H9 (cell line): Measurements from ENCODE around the gene CCDC9B. TPM values are rescaled to one million over a fixed set of nuclear protein-coding genes. Genes with fewer than 3 reads are reported as not detected.

ENCODE experiments used
- DNase-seq: peaks from one replicate; pipeline ENCODE4 v3.0.0-alpha.2; 2017
- H2AFZ ChIP-seq: one replicate; pipeline ENCODE4 v1.6.1; 2013; ENCODE audit warnings: mild to moderate bottlenecking, low read length, control low read depth, moderate library complexity
- H2AK5ac ChIP-seq: 2 replicates; pipeline ENCODE4 v1.6.1; 2013; ENCODE audit warnings: low read length, control low read depth, mixed read lengths; ENCODE audit not compliant: insufficient read length
- H2BK120ac ChIP-seq: one replicate; pipeline ENCODE4 v1.6.1; 2013; ENCODE audit warnings: low read depth, mild to moderate bottlenecking, low read length, control low read depth, inconsistent platforms; ENCODE audit not compliant: poor library complexity, severe bottlenecking
- H2BK12ac ChIP-seq: 2 replicates; pipeline ENCODE4 v1.6.1; 2013; ENCODE audit warnings: low read length, control low read depth, mixed read lengths, low read depth; ENCODE audit not compliant: insufficient read length
- H2BK15ac ChIP-seq: 2 replicates; pipeline ENCODE4 v1.6.1; 2013; ENCODE audit warnings: low read depth, low read length, control low read depth
- H2BK20ac ChIP-seq: one replicate; pipeline ENCODE4 v1.6.1; 2013; ENCODE audit warnings: low read depth, mild to moderate bottlenecking, low read length, control low read depth, inconsistent platforms; ENCODE audit not compliant: poor library complexity, severe bottlenecking
- H2BK5ac ChIP-seq: 2 replicates; pipeline ENCODE4 v1.6.1; 2013; ENCODE audit warnings: low read length, control low read depth, mixed read lengths; ENCODE audit not compliant: insufficient read length
- H3K14ac ChIP-seq: 2 replicates; pipeline ENCODE4 v1.6.1; 2013; ENCODE audit warnings: low read length, control low read depth; ENCODE audit not compliant: insufficient read depth
- H3K18ac ChIP-seq: 2 replicates; pipeline ENCODE4 v1.6.1; 2013; ENCODE audit warnings: low read depth, mild to moderate bottlenecking, mixed read lengths, low read length, control low read depth; ENCODE audit not compliant: insufficient read length
- H3K23ac ChIP-seq: 2 replicates; pipeline ENCODE4 v1.6.1; 2013; ENCODE audit warnings: low read length, control low read depth, mixed read lengths, low read depth; ENCODE audit not compliant: insufficient read length
- H3K23me2 ChIP-seq: 2 replicates; pipeline ENCODE4 v1.6.1; 2013; ENCODE audit warnings: low read depth, mild to moderate bottlenecking, mixed read lengths, low read length, control low read depth; ENCODE audit not compliant: insufficient read length, poor library complexity, severe bottlenecking
- H3K27ac ChIP-seq: 2 replicates; pipeline ENCODE4 v1.5.1; 2013; ENCODE audit warnings: low read length, control low read depth, mixed read lengths, low read depth; ENCODE audit not compliant: insufficient read length
- H3K27me3 ChIP-seq: 2 replicates; pipeline ENCODE4 v1.6.1; 2013; ENCODE audit warnings: low read length, control low read depth, inconsistent platforms; ENCODE audit not compliant: insufficient read depth
- H3K4ac ChIP-seq: 2 replicates; pipeline ENCODE4 v1.6.1; 2013; ENCODE audit warnings: low read depth, mild to moderate bottlenecking, control low read depth, inconsistent platforms, low read length, moderate library complexity
- H3K4me1 ChIP-seq: 2 replicates; pipeline ENCODE4 v1.6.1; 2013; ENCODE audit warnings: low read length, control low read depth, inconsistent platforms; ENCODE audit not compliant: insufficient read depth
- H3K4me2 ChIP-seq: 2 replicates; pipeline ENCODE4 v1.6.1; 2013; ENCODE audit warnings: low read length, control low read depth, mixed read lengths; ENCODE audit not compliant: insufficient read length, insufficient read depth
- H3K56ac ChIP-seq: 2 replicates; pipeline ENCODE4 v1.6.1; 2013; ENCODE audit warnings: low read depth, mild to moderate bottlenecking, mixed read lengths, low read length, control low read depth; ENCODE audit not compliant: insufficient read length
- H3K79me1 ChIP-seq: 2 replicates; pipeline ENCODE4 v1.6.1; 2013; ENCODE audit warnings: low read depth, mild to moderate bottlenecking, moderate library complexity, low read length, control low read depth, inconsistent platforms; ENCODE audit not compliant: insufficient read depth, poor library complexity, severe bottlenecking
- H3K79me2 ChIP-seq: 2 replicates; pipeline ENCODE4 v1.6.1; 2013; ENCODE audit warnings: low read length, control low read depth, inconsistent platforms; ENCODE audit not compliant: insufficient read depth
- H3K9ac ChIP-seq: 2 replicates; pipeline ENCODE4 v1.6.1; 2013; ENCODE audit warnings: low read length, control low read depth, mixed read lengths; ENCODE audit not compliant: insufficient read length; ENCODE audit errors: extremely low read depth
- H3K9me3 ChIP-seq: one replicate; pipeline ENCODE4 v1.6.1; 2013; ENCODE audit warnings: low read depth, low read length, inconsistent platforms; ENCODE audit not compliant: control insufficient read depth
- H3T11ph ChIP-seq: one replicate; pipeline ENCODE4 v1.6.1; 2013; ENCODE audit warnings: mild to moderate bottlenecking, low read length, control low read depth, inconsistent platforms
- H4K20me1 ChIP-seq: one replicate; pipeline ENCODE4 v1.6.1; 2013; ENCODE audit not compliant: control insufficient read depth, insufficient read length, insufficient read depth
- H4K5ac ChIP-seq: 2 replicates; pipeline ENCODE4 v1.6.1; 2013; ENCODE audit warnings: low read depth, mild to moderate bottlenecking, mixed read lengths, low read length, control low read depth; ENCODE audit not compliant: insufficient read length
- H4K8ac ChIP-seq: replicated peaks from 2 replicates; pipeline ENCODE4 v1.6.1; 2013; ENCODE audit warnings: low read length, control low read depth, mixed read lengths, low read depth; ENCODE audit not compliant: insufficient read length
- H4K91ac ChIP-seq: 2 replicates; pipeline ENCODE4 v1.6.1; 2013; ENCODE audit warnings: low read depth, mild to moderate bottlenecking, moderate library complexity, mixed read lengths, low read length, control low read depth; ENCODE audit not compliant: insufficient read length
- H3K27ac Mint-ChIP-seq, 3 experiments: 2 replicates in 2 of 3; 3 replicates in 1 of 3; pipeline ENCODE4 v1.8.0; 2020 to 2021; ENCODE audit warnings: mixed read lengths in 3 of 3, mild to moderate bottlenecking in 1 of 3, moderate library complexity in 1 of 3
- H3K27me3 Mint-ChIP-seq: 2 replicates; pipeline ENCODE4 v1.8.0; 2021; ENCODE audit warnings: low read depth, mild to moderate bottlenecking, moderate library complexity, mixed read lengths
- H3K36me3 Mint-ChIP-seq, 3 experiments: 2 replicates in 2 of 3; 3 replicates in 1 of 3; pipeline ENCODE4 v1.8.0; 2020 to 2021; ENCODE audit warnings: low read depth in 3 of 3, mixed read lengths in 3 of 3; ENCODE audit not compliant: insufficient read depth in 1 of 3
- H3K4me1 Mint-ChIP-seq, 2 experiments: 2 replicates each; pipeline ENCODE4 v1.8.0; 2020; ENCODE audit warnings: mixed read lengths in 2 of 2
- H3K4me3 Mint-ChIP-seq, 2 experiments: 2 replicates in 1 of 2; 3 replicates in 1 of 2; pipeline ENCODE4 v1.8.0; 2020 to 2021; ENCODE audit warnings: mild to moderate bottlenecking in 2 of 2, mixed read lengths in 2 of 2, moderate library complexity in 1 of 2
- H3K9me3 Mint-ChIP-seq, 2 experiments: 2 replicates in 1 of 2; 3 replicates in 1 of 2; pipeline ENCODE4 v1.8.0; 2020; ENCODE audit warnings: mild to moderate bottlenecking in 2 of 2, mixed read lengths in 2 of 2, moderate library complexity in 1 of 2
- CTCF ChIP-seq: fragments of 200-600 bp; sonication (generic); conservative IDR thresholded peaks from 3 replicates; pipeline ENCODE4 v1.8.0; 2021; ENCODE audit warnings: antibody characterized with exemption, mild to moderate bottlenecking
- WGBS: extraction: QIAGEN DNeasy Blood & Tissue Kit; methylation state at CpG from one replicate; pipeline ENCODE4 v1.1.7; 2013; ENCODE audit warnings: missing lambda C conversion rate, low lambda C conversion rate, mixed read lengths; ENCODE audit not compliant: insufficient read length; ENCODE audit errors: extremely low coverage; 5-methylcytosine and 5-hydroxymethylcytosine counted together
- total RNA-seq: library from RNA; stranded (reverse); gene quantifications from 2 replicates; pipeline ENCODE4 v1.2.1, GENCODE V29; 2021

CCDC9B gene
- total RNA-seq, 1 experiment from 2014 or later: 0.48 TPM

DNA sequence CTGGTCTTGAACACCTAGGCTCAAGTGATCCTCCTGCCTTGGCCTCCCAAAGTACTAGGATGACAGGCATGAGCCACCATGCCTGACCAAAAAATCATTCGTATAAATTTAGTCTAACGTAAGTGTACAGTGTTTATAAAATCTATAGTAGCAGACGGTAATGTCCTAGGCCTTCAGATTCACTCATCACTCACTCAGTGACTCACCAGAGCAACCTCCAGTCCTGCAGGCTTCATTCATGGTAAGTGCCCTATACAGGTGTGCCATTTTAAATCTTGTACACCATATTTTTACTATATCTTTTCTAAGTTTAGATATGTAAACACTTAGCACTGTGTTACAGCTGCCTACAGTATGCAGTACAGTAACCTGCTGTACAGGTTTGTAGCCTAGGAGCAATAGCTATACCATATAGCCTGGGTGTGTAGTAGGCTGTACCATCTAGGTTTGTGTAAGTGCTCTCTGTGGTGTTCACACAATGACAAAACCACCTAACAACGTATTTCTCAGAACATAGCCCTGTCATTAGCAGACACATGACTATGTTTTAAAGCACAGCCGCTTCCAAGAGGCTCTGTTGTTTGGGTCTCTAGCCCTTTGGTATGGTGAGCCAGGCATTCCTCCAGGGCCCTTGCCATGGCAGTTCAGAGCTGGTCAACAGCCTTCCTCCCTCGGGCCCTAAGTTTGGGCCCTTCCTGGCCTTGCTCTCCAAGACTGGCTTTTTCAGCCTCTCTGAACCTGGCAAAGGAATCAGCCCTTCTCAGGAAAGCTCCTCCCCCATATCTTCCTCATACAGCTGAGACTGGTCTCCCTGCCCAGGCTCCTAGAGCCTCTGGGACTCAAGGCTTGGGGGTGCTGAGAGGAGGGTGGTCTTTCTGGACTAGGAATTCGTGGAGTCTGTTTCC lies 1.9 kb upstream of the CCDC9B start:
- no peak overlapping the region for H3K56ac ChIP-seq
- H3K18ac ChIP-seq: no peak overlapping the region
- H3K79me1 ChIP-seq: no peaks in the 10 kb centered on the region
- H2BK12ac ChIP-seq: no peak overlapping the region
- no peak overlapping the region for H2BK15ac ChIP-seq
- H3K23ac ChIP-seq: no peak overlapping the region
- no peak overlapping the region for H4K8ac ChIP-seq
- no peak for TF ChIP-seq CTCF
- no peak overlapping the region for H3K14ac ChIP-seq
- Mint-ChIP-seq H3K36me3 (no peaks in the 10 kb centered on the region), H3K4me1 (peaks cover 16 to 37% of the 10 kb centered on the region in 2 experiments), H3K4me3 (no peak overlapping the region), H3K9me3 (no peaks in the 10 kb centered on the region), H3K27ac (no peak overlapping the region), H3K27me3 (peaks cover 10% of the 10 kb centered on the region)
- no peaks in the 10 kb centered on the region for H3K27me3 ChIP-seq
- no peak overlapping the region for H4K91ac ChIP-seq
- no peaks in the 10 kb centered on the region for H4K20me1 ChIP-seq
- H2BK20ac ChIP-seq: no peak overlapping the region
- H2AK5ac ChIP-seq: no peak overlapping the region
- no peak overlapping the region for H3K9ac ChIP-seq
- WGBS: no CpG with 5 or more reads among the region's 7 CpGs
- no peaks in the 10 kb centered on the region for H3K9me3 ChIP-seq
- no peak for DNase-seq
- no peaks in the 10 kb centered on the region for H3K23me2 ChIP-seq
- H3K4me1 ChIP-seq: no peaks in the 10 kb centered on the region
- no peak overlapping the region for H3T11ph ChIP-seq
- no peak overlapping the region for H2BK120ac ChIP-seq
- H3K27ac ChIP-seq: no peak overlapping the region
- no peak overlapping the region for H2AFZ ChIP-seq
- H3K79me2 ChIP-seq: no peaks in the 10 kb centered on the region
- H3K4ac ChIP-seq: no peak overlapping the region
- no peak overlapping the region for H4K5ac ChIP-seq
- H3K4me2 ChIP-seq: no peak overlapping the region
- no peak overlapping the region for H2BK5ac ChIP-seq
